A673 (cell line): ENCODE results near the gene WDR27. TPM values are rescaled to one million over a fixed set of nuclear protein-coding genes. Genes with fewer than 3 reads are reported as not detected.

ENCODE experiments used
- BruUV-seq: library from RNA; stranded (reverse); fragments of 400-500 nt; replicated peaks from 2 replicates; lab custom pipeline; 2021; lab: Mats Ljungman, UMichigan
- CTCF ChIA-PET: fragments of 300-600 bp; sonication (Branson Sonifier 250); formaldehyde crosslinking; loops from one replicate; lab custom pipeline; 2022; ENCODE audit warnings: antibody characterized with exemption; lab: Charles Lee
- POLR2A ChIA-PET: fragments of 300-600 bp; sonication (Branson Sonifier 250); formaldehyde crosslinking; loops from one replicate; lab custom pipeline; 2022; ENCODE audit warnings: antibody characterized with exemption; ENCODE audit not compliant: low non-redundant PET; lab: Charles Lee
- DNase-seq: peaks from one replicate; pipeline ENCODE4 v3.0.0-alpha.2; 2015; ENCODE audit warnings: low spot score
- H3K27ac ChIP-seq: fragments of 200-600 bp; sonication (generic); 2 replicates; pipeline ENCODE4 v1.5.1; 2016; ENCODE audit warnings: mixed run types, low read depth, mild to moderate bottlenecking, mixed read lengths, antibody characterized with exemption, low read length; ENCODE audit not compliant: poor library complexity, severe bottlenecking
- H3K27me3 ChIP-seq: fragments of 200-600 bp; sonication (generic); replicated peaks from 2 replicates; pipeline ENCODE4 v1.6.1; 2017; ENCODE audit warnings: mixed run types, low read depth, mild to moderate bottlenecking, mixed read lengths, antibody characterized with exemption, low read length; ENCODE audit not compliant: insufficient read depth, poor library complexity
- H3K36me3 ChIP-seq: fragments of 200-600 bp; sonication (generic); 2 replicates; pipeline ENCODE4 v1.6.1; 2016; ENCODE audit warnings: mixed run types, mild to moderate bottlenecking, mixed read lengths, antibody characterized with exemption, low read length; ENCODE audit not compliant: insufficient read depth, poor library complexity, severe bottlenecking
- H3K4me1 ChIP-seq: fragments of 200-600 bp; sonication (generic); 2 replicates; pipeline ENCODE4 v1.6.1; 2017; ENCODE audit warnings: mixed run types, mild to moderate bottlenecking, mixed read lengths, antibody characterized with exemption, low read length; ENCODE audit not compliant: insufficient read depth, poor library complexity, severe bottlenecking
- H3K4me3 ChIP-seq: fragments of 200-600 bp; sonication (generic); 2 replicates; pipeline ENCODE4 v1.5.1; 2016; ENCODE audit warnings: low read depth, mixed run types, mild to moderate bottlenecking, mixed read lengths, low read length; ENCODE audit not compliant: poor library complexity, severe bottlenecking
- H3K9me3 ChIP-seq: fragments of 200-600 bp; sonication (generic); 2 replicates; pipeline ENCODE4 v1.6.1; 2016; ENCODE audit warnings: mixed run types, low read depth, mild to moderate bottlenecking, mixed read lengths, antibody characterized with exemption, low read length; ENCODE audit not compliant: poor library complexity, severe bottlenecking
- CTCF ChIP-seq: fragments of 300-800, 200-600 bp; sonication (generic); conservative IDR thresholded peaks from 2 replicates; pipeline ENCODE4 v1.5.1; 2017; ENCODE audit warnings: low read depth, mild to moderate bottlenecking, antibody characterized with exemption, low read length, moderate library complexity, mixed read lengths
- EZH2 ChIP-seq: fragments of 200-600 bp; sonication (generic); IDR thresholded peaks from 2 replicates; pipeline ENCODE4 v1.6.1; 2017; ENCODE audit warnings: borderline replicate concordance, low read depth, mild to moderate bottlenecking, mixed read lengths, antibody characterized with exemption, low read length; ENCODE audit not compliant: poor library complexity, severe bottlenecking
- intact Hi-C: fragments of 100-400 bp; cut with micrococcal nuclease; formaldehyde crosslinking; loops from one replicate; pipeline ENCODE4 v1.10.0; 2022; ENCODE audit not compliant: unreplicated experiment
- total RNA-seq: library from RNA; stranded (reverse); gene quantifications from 2 replicates; pipeline ENCODE4 v1.2.3, GENCODE V29; 2021

The WDR27 gene
- total RNA-seq, 1 experiment from 2014 or later = 77.3 TPM

DNA sequence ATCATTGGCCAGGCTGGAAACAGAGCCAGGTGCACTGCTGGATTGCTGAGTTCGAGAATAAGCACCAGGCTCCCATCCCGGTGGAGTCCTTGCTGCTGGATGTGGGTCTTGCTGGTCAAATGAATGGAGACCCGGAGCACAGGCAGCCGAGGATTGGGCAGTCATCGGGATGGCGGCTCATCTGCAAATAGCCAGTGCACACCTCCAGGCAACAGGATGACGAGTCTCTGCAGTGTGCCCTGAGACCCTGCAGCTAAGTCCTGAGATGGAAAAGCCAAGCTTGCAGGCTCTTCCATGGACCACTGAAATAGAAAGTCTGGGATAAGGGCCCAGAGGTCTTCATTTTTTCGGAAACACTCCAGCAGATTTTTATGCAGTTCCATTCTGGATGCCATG lies 143.5 kb downstream of the WDR27 start:
- Histone ChIP-seq H3K9me3 (no peaks in the 10 kb centered on the region), H3K4me3 (no peak overlapping the region), H3K4me1 (no peaks in the 10 kb centered on the region), H3K27me3 (no peaks in the 10 kb centered on the region), H3K36me3 (no peaks in the 10 kb centered on the region), H3K27ac (no peak overlapping the region)
- TF ChIP-seq CTCF (no peak), EZH2 (no peak)
- DNase-seq = no peak
- ChIA-PET CTCF (no interaction called here), POLR2A (no interaction called here)
- intact Hi-C loops = no loop called here
- no TSS peak for BruUV-seq

- intact Hi-C loops = no loop called here
- ChIA-PET CTCF (no interaction called here), POLR2A (no interaction called here)
- no peak for TF ChIP-seq CTCF
- no peak for TF ChIP-seq EZH2
- Histone ChIP-seq H3K36me3 (no peaks in the 10 kb centered on the region), H3K4me3 (no peak overlapping the region), H3K4me1 (no peaks in the 10 kb centered on the region), H3K9me3 (no peaks in the 10 kb centered on the region), H3K27me3 (no peaks in the 10 kb centered on the region), H3K27ac (no peak overlapping the region)
- BruUV-seq = no TSS peak
- no peak for DNase-seq
Measured at GRCh38 chr6:169557887-169558286, 143.9 kb downstream of the WDR27 start.

GRCh38 chr6:169556758-169557548 lies 144.9 kb downstream of the WDR27 start:
- intact Hi-C loops = no loop called here
- no peak for DNase-seq
- POLR2A ChIA-PET = no interaction called here

More at GRCh38 chr6:169556758-169557548, 144.9 kb downstream of the WDR27 start:
- no peak for TF ChIP-seq CTCF
- TF ChIP-seq EZH2 = no peak
- BruUV-seq = no TSS peak
- Histone ChIP-seq H3K27ac (no peak overlapping the region), H3K4me3 (no peak overlapping the region), H3K27me3 (no peaks in the 10 kb centered on the region), H3K9me3 (no peaks in the 10 kb centered on the region), H3K36me3 (no peaks in the 10 kb centered on the region), H3K4me1 (no peaks in the 10 kb centered on the region)
- CTCF ChIA-PET = no interaction called here
